ENCODE measurements around the gene SLC43A1.

SLC43A1 gene

GRCh38 chr11:57479021-57479663 is 36.4 kb downstream of the SLC43A1 start:
- DNase-seq: peak in 1 of 3 experiments; percentile 10

GRCh38 chr11:57477507-57478189 is 37.9 kb downstream of the SLC43A1 start:
- DNase-seq: peak in 1 of 3 experiments; percentile 16

- DNase-seq: peak in 2 of 3 experiments; percentile 74
Measured at GRCh38 chr11:57476757-57477506, 38.6 kb downstream of the SLC43A1 start.

- peak in 2 of 3 experiments; percentile 75 to 80 for DNase-seq
Measured at GRCh38 chr11:57476047-57476756, 39.3 kb downstream of the SLC43A1 start.

GRCh38 chr11:57475671-57476046 is 39.8 kb downstream of the SLC43A1 start:
- peak in 1 of 3 experiments; percentile 49 for DNase-seq

- DNase-seq: no peak
Measured at GRCh38 chr11:57475191-57475590, 40.3 kb downstream of the SLC43A1 start.

GRCh38 chr11:57474803-57475115 is 40.7 kb downstream of the SLC43A1 start:
- DNase-seq: no peak

- no peak for DNase-seq
Measured at GRCh38 chr11:57474017-57474802, 41.3 kb downstream of the SLC43A1 start.

GRCh38 chr11:57473285-57473841 is 42.1 kb downstream of the SLC43A1 start:
- no peak for DNase-seq

GRCh38 chr11:57471496-57471895 is 44.0 kb downstream of the SLC43A1 start:
- peak in 1 of 3 experiments; percentile 22 for DNase-seq

- DNase-seq: no peak
Measured at GRCh38 chr11:57469268-57469667, 46.2 kb downstream of the SLC43A1 start.

- DNase-seq: no peak
Measured at GRCh38 chr11:57468276-57468675, 47.2 kb downstream of the SLC43A1 start.

- DNase-seq: no peak
Measured at GRCh38 chr11:57467508-57468157, 47.9 kb downstream of the SLC43A1 start.

- no peak for DNase-seq
Measured at GRCh38 chr11:57466680-57467079, 48.8 kb downstream of the SLC43A1 start.

- no peak for DNase-seq
Measured at GRCh38 chr11:57464539-57465181, 50.8 kb downstream of the SLC43A1 start.

- no peak for DNase-seq
Measured at GRCh38 chr11:57463671-57464538, 51.6 kb downstream of the SLC43A1 start.

- no peak for DNase-seq
Measured at GRCh38 chr11:57462597-57462996, 52.9 kb downstream of the SLC43A1 start.

- no peak for DNase-seq
Measured at GRCh38 chr11:57461841-57462489, 53.5 kb downstream of the SLC43A1 start.

Data from NCI-H1417 (cell line).